HepG2 (cell line): ENCODE measurements around the gene BCDIN3D. TPM values are rescaled to one million over a fixed set of nuclear protein-coding genes. Genes with fewer than 3 reads are reported as not detected.

Experiments
- ARHGAP35 ChIP-seq: sonication (generic); formaldehyde crosslinking; IDR thresholded peaks from 2 replicates; pipeline ENCODE4 v1.9.0; 2022; ENCODE audit warnings: mild to moderate bottlenecking, inconsistent platforms, moderate library complexity, missing genetic modification reagents, borderline replicate concordance
- CEBPB ChIP-seq: IDR thresholded peaks from 2 replicates; pipeline ENCODE4 v1.6.1; 2011; ENCODE audit warnings: low read depth, low read length, improper control_type of control experiment, borderline replicate concordance
- HNRNPL ChIP-seq: fragments of 200-400 bp; formaldehyde crosslinking; IDR thresholded peaks from 2 replicates; pipeline ENCODE4 v1.6.1; 2017; ENCODE audit warnings: mild to moderate bottlenecking, low read depth, low read length
- KLF16 ChIP-seq, 2 experiments: sonication (generic) in 1 of 2; formaldehyde crosslinking in 1 of 2; IDR thresholded peaks; 2 replicates each; pipeline versions ENCODE4 v1.6.1 to v1.8.0; 2016 to 2023; ENCODE audit warnings: missing genetic modification reagents in 2 of 2, missing compliant biosample characterization in 1 of 2
- MED13 ChIP-seq: sonication (generic); formaldehyde crosslinking; IDR thresholded peaks from 2 replicates; pipeline ENCODE4 v1.5.0; 2020; ENCODE audit warnings: missing genetic modification reagents
- MED8 ChIP-seq: sonication (generic); formaldehyde crosslinking; IDR thresholded peaks from 2 replicates; pipeline ENCODE4 v1.8.1; 2023; ENCODE audit warnings: mild to moderate bottlenecking, missing genetic modification reagents; ENCODE audit not compliant: insufficient replicate concordance
- NFATC3 ChIP-seq: sonication (generic); formaldehyde crosslinking; IDR thresholded peaks from 2 replicates; pipeline ENCODE4 v1.5.1; 2020; ENCODE audit warnings: mild to moderate bottlenecking, missing genetic modification reagents
- NFE2L1 ChIP-seq: sonication (generic); formaldehyde crosslinking; IDR thresholded peaks from 2 replicates; pipeline ENCODE4 v1.4.0; 2020; ENCODE audit warnings: missing genetic modification reagents, mild to moderate bottlenecking, borderline replicate concordance
- NPAS2 ChIP-seq: sonication (generic); formaldehyde crosslinking; IDR thresholded peaks from 2 replicates; pipeline ENCODE4 v1.8.0; 2022; ENCODE audit warnings: mild to moderate bottlenecking, missing genetic modification reagents, borderline replicate concordance
- PITX1 ChIP-seq: sonication (generic); formaldehyde crosslinking; IDR thresholded peaks from 2 replicates; pipeline ENCODE4 v1.5.1; 2020; ENCODE audit warnings: mild to moderate bottlenecking, missing genetic modification reagents
- SMAD9 ChIP-seq: sonication (generic); formaldehyde crosslinking; IDR thresholded peaks from 2 replicates; pipeline ENCODE4 v1.5.1; 2020; ENCODE audit warnings: mild to moderate bottlenecking, missing genetic modification reagents
- TBX2 ChIP-seq: sonication (generic); formaldehyde crosslinking; IDR thresholded peaks from 2 replicates; pipeline ENCODE4 v1.5.0; 2020; ENCODE audit warnings: missing genetic modification reagents, mild to moderate bottlenecking, borderline replicate concordance
- TCF7L2 ChIP-seq: IDR thresholded peaks from 2 replicates; pipeline ENCODE4 v1.6.1; 2011; ENCODE audit warnings: mild to moderate bottlenecking, low read depth, low read length, moderate library complexity
- TSC22D2 ChIP-seq: sonication (generic); formaldehyde crosslinking; IDR thresholded peaks from 2 replicates; pipeline ENCODE4 v1.5.1; 2020; ENCODE audit warnings: missing genetic modification reagents, mild to moderate bottlenecking, borderline replicate concordance
- ZFP62 ChIP-seq: sonication (generic); formaldehyde crosslinking; IDR thresholded peaks from 2 replicates; pipeline ENCODE4 v1.4.0; 2020; ENCODE audit warnings: missing genetic modification reagents
- ZHX2 ChIP-seq, 2 experiments: sonication (generic) in 1 of 2; formaldehyde crosslinking in 1 of 2; IDR thresholded peaks; 2 replicates each; pipeline versions ENCODE4 v1.6.1 to v1.9.0; 2014 to 2022; ENCODE audit warnings: antibody characterized with exemption in 1 of 2, borderline replicate concordance in 1 of 2, inconsistent platforms in 1 of 2, low read depth in 1 of 2, missing genetic modification reagents in 1 of 2
- ZNF501 ChIP-seq: sonication (generic); formaldehyde crosslinking; IDR thresholded peaks from 2 replicates; pipeline ENCODE4 v1.5.1; 2020; ENCODE audit warnings: mild to moderate bottlenecking, moderate library complexity, missing genetic modification reagents
- ZNF550 ChIP-seq: sonication (generic); formaldehyde crosslinking; IDR thresholded peaks from 2 replicates; pipeline ENCODE4 v1.4.0; 2020; ENCODE audit warnings: mild to moderate bottlenecking, missing genetic modification reagents, borderline replicate concordance
- ZNF710 ChIP-seq: sonication (generic); formaldehyde crosslinking; IDR thresholded peaks from 2 replicates; pipeline ENCODE4 v1.5.0; 2020; ENCODE audit warnings: mild to moderate bottlenecking, missing genetic modification reagents, borderline replicate concordance
- ZNF772 ChIP-seq: sonication (generic); formaldehyde crosslinking; IDR thresholded peaks from 2 replicates; pipeline ENCODE4 v1.5.0; 2020; ENCODE audit warnings: mild to moderate bottlenecking, missing genetic modification reagents
- ZSCAN9 ChIP-seq: IDR thresholded peaks from 2 replicates; pipeline ENCODE4 v1.6.1; 2016; ENCODE audit warnings: borderline replicate concordance
- polyA plus RNA-seq, 8 experiments: library from polyadenylated mRNA; depleted of rRNA in 3 of 8; stranded (reverse) in 7 of 8; unstranded in 1 of 8; fragments of >200 nt; fragmentation: Illumina TruSeq in 4 of 8; extraction: Trizol in 4 of 8; gene quantifications; 2 replicates each; pipeline versions ENCODE4 v1.2.1 to v1.2.3, GENCODE V29; 2011 to 2016; ENCODE audit warnings: low read depth in 4 of 8, missing spikeins in 1 of 8, mixed read lengths in 1 of 8; ENCODE audit not compliant: insufficient read depth in 1 of 8
- total RNA-seq, 5 experiments: library from RNA; depleted of rRNA; stranded (reverse); fragments of >200 nt; fragmentation: Illumina TruSeq; extraction: Trizol; gene quantifications; 2 replicates each; pipeline ENCODE4 v1.2.3, GENCODE V29; 2016; ENCODE audit warnings: low read depth in 1 of 5

Gene BCDIN3D
- total and polyA plus RNA-seq, 2 of the 13 experiments (the other 11 are each of a cell fraction or from before 2014, with no cell fraction given) = 2.2 to 2.5 TPM

- peak; percentile 79; the same call in 1 of the 2 replicates for TF ChIP-seq ZHX2 (IDR thresholded peaks at IDR 0.05; ENCODE audit: low read depth)
- TF ChIP-seq ZHX2 (CRISPR knock-in tag; IDR thresholded peaks at IDR 0.05; ENCODE audit: borderline replicate concordance) = 0 out of 2 replicates have a peak, but pooled peaks have one; percentile 39
- no peak for TF ChIP-seq TCF7L2
- no peak for TF ChIP-seq ZNF710
- TF ChIP-seq ZSCAN9 (CRISPR knock-in tag) = no peak; the same call in none of the 2 replicates
- no peak for TF ChIP-seq ZNF550
- peak; percentile 24 for TF ChIP-seq MED8 (CRISPR knock-in tag)
- no peak for TF ChIP-seq NFE2L1
- 0 out of 2 replicates have a peak, but pooled peaks have one; percentile 74 for TF ChIP-seq NFATC3 (CRISPR knock-in tag)
- TF ChIP-seq TSC22D2 (CRISPR knock-in tag) = no peak
- 0 out of 2 replicates have a peak, but pooled peaks have one; percentile 66 for TF ChIP-seq HNRNPL
- TF ChIP-seq ZNF772 (CRISPR knock-in tag) = peak; percentile 69
- peak; percentile 49 for TF ChIP-seq TBX2 (CRISPR knock-in tag)
- TF ChIP-seq PITX1 = no peak; the same call in 1 of the 2 replicates
- no peak for TF ChIP-seq MED13 (CRISPR knock-in tag)
- TF ChIP-seq KLF16 (CRISPR knock-in tag; IDR thresholded peaks at IDR 0.05) = no peak
- no peak; the same call in 1 of the 2 replicates for TF ChIP-seq SMAD9 (CRISPR knock-in tag)
- no peak for TF ChIP-seq ZFP62 (CRISPR knock-in tag)
- TF ChIP-seq CEBPB = no peak
- TF ChIP-seq NPAS2 = no peak
- TF ChIP-seq ZNF501 (CRISPR knock-in tag) = peak; percentile 81
- TF ChIP-seq ARHGAP35 (CRISPR knock-in tag) = no peak
Observed at GRCh38 chr12:49842519-49843352, at the start of gene BCDIN3D (continued).
